Measurements from ENCODE around the gene SMIM22.

The SMIM22 gene

GRCh38 chr16:4790261-4790660 lies 4.9 kb upstream of the SMIM22 start:
- H3K4me3 ChIP-seq (ENCODE audit: low read length), result no peak overlapping the region

DNA sequence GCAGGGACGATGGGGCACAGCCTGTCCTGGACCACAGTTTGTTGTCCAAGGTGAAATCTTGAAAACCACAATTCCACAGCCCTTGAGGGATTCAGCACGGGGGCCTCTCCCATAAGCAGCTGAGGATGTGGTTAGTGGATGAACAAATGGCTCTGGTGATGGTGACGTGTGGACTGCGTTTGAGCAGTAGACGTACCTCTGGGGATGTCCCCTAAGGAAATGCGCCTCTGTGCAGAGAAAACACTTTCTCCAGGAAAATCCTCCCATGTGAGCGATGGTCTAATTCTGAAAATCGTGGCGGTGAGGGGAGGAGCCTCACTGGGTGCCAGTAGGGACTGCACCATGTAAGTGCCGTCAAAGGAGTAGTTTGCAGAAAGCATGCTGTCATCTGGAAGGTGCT lies 4.3 kb upstream of the SMIM22 start:
- DNase-seq (ENCODE audit: low read depth, low spot score), result no peak
- no peak overlapping the region for H3K4me3 ChIP-seq (ENCODE audit: low read length)

More at GRCh38 chr16:4790261-4790660, 4.9 kb upstream of the SMIM22 start:
- no peak for DNase-seq (ENCODE audit: low read depth, low spot score)

- DNase-seq (ENCODE audit: low read depth, low spot score), result no peak
- no peak overlapping the region for H3K4me3 ChIP-seq (ENCODE audit: low read length)
Measured at GRCh38 chr16:4792951-4793513, 2.1 kb upstream of the SMIM22 start.

- H3K4me3 ChIP-seq (ENCODE audit: low read length), result no peak overlapping the region
- DNase-seq (ENCODE audit: low read depth, low spot score), result no peak
Measured at GRCh38 chr16:4795828-4796572, 831 bp downstream of the SMIM22 start.

- H3K4me3 ChIP-seq (ENCODE audit: low read length), result no peak overlapping the region
Measured at GRCh38 chr16:4796982-4797804, 2.0 kb downstream of the SMIM22 start.

DNA sequence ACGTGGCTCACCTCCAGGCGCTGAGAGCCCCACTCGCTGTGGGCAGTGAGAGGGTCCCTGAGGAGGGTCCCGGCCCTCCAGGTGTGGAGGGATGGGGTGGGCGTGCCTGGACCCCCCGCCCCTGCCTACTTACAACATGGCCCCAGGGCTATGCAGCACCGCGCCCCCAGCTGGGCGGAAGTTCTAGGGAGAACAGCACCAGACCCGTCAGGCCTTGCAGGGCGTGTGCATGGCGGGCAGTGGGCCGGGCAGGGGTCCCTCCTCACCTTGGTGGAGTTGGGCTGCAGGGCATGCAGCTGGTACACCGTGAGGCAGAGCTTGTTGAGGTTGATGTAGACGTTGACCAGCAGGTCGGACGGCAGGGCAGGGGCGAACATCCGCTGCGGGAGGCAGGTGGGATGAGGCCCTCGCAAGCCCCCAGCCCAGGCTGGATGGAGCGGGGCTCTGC lies 2.7 kb downstream of the SMIM22 start:
- DNase-seq (ENCODE audit: low read depth, low spot score), result no peak
- H3K4me3 ChIP-seq (ENCODE audit: low read length), result no peak overlapping the region

More at GRCh38 chr16:4796982-4797804, 2.0 kb downstream of the SMIM22 start:
- no peak for DNase-seq (ENCODE audit: low read depth, low spot score)

DNA sequence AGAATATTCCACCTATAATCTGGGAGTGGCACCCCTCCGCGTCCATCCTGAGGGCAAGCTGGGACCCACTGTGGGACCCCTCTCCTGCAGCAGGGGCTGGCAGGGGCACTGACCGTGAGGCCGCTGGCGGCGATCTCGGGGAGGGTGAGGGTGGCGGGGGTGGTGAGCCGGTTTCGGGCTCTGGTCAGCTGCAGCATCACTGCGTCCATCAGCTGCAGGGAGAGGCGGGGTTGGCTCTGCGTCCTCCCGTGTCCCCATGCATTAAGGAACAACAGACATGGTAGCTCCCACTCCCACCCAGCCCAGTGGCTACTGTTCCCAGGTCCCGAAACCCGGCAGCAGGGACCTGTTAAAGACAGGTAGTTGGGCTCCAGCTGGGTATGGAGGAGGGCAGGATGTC lies 3.3 kb downstream of the SMIM22 start:
- no peak for DNase-seq (ENCODE audit: low read depth, low spot score)
- no peak overlapping the region for H3K4me3 ChIP-seq (ENCODE audit: low read length)

DNA sequence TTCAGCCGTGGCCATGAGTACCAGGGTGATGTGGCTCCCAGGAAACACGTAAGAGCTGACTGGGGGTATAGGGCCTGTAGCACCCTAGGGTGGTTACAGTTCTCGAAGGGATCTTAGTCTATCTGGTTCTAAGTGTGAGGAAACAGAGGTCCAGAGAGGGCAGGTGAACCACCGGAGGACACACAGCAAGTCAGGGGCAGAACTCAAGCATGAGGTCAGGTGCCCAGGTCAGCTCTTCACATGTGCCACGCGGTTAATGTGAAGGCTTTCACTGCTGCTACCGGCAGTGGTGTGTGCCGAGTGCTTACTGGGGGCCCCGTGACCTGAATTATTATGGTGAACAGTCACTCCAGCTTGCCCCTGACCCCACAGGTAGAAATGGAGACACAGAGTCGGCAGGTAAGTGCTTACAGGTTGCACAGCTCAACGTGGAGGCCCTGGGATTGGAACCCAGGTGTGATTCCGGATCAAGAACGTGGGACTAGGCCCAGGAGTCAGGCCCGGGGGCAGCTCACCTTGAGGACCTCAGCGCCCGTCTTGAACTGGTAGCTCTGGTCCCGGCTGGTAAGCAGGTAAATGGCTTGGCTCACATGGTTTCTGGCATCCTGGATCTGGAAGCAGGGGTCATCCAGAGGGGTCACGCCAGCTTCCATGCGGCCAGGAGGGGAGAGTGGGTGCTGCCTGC lies 4.1 kb downstream of the SMIM22 start:
- H3K4me3 ChIP-seq (ENCODE audit: low read length), result no peak overlapping the region
- no peak for DNase-seq (ENCODE audit: low read depth, low spot score)

GRCh38 chr16:4800290-4801041 lies 5.3 kb downstream of the SMIM22 start:
- DNase-seq (ENCODE audit: low read depth, low spot score), result no peak
- no peak overlapping the region for H3K4me3 ChIP-seq (ENCODE audit: low read length)

DNA sequence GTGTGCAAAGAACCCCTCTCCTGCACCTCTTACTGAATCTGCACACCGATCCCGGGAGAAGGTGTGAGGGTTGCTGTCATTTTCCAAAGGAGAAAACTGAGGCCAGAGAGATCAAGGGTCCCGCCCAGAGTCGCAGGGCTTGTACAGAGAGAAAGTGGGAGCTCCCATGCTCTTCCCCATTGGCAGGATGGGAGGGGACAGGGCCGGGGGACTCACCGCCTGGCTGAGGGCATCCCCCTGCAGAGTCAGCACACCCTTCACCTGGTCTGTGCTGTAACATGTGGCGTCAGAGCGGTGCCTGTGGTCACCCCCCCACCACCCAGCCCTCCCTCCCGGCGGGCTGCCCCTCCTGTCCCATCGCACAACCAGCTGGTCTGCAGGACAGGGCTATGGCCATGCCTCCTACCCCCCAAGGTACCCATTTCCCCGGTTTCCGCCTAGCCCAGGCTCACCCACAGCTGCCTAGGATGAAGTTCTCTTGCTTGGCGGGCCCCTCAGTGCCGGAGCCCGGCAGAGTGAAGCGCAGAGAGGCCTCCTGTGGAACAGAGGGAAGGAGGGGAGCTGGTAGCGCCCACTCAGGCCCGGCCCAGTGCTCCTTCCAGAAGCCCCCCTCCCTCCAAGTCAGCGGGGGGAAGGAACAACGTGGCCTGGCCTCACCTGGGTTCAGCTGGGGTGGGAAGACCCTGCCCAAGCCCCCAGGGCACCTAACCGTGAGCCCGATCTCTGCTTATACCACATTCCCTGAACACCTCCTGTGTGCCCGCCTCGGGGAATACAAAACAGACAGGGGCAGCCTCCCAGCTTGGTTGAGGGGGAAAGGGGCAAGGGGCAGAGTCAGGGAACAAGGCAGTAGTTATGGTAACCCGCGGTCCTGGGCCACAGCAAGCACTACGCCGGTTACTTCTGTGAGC lies 6.1 kb downstream of the SMIM22 start:
- DNase-seq (ENCODE audit: low read depth, low spot score), result no peak
- peak overlapping the region; percentile 60 for H3K4me3 ChIP-seq (ENCODE audit: low read length)

- peak; percentile 39 for DNase-seq (ENCODE audit: low read depth, low spot score)
- H3K4me3 ChIP-seq (ENCODE audit: low read length), result peak within 1 kb of the TSS; percentile 60
Measured at GRCh38 chr16:4801962-4802658, 6.9 kb downstream of the SMIM22 start, which contains the start of gene ROGDI. Gene ROGDI (minus strand): TSS chr16:4802633. CDS start chr16:4802571, 62 bp downstream.

- H3K4me3 ChIP-seq (ENCODE audit: low read length), result peak overlapping the region; percentile 60
- peak; percentile 77 for DNase-seq (ENCODE audit: low read depth, low spot score)
Measured at GRCh38 chr16:4802659-4803287, 7.6 kb downstream of the SMIM22 start.

GRCh38 chr16:4803401-4803844 lies 8.3 kb downstream of the SMIM22 start:
- DNase-seq (ENCODE audit: low read depth, low spot score), result no peak
- peak overlapping the region; percentile 60; the same call in 1 of the 2 replicates for H3K4me3 ChIP-seq (ENCODE audit: low read length)

DNA sequence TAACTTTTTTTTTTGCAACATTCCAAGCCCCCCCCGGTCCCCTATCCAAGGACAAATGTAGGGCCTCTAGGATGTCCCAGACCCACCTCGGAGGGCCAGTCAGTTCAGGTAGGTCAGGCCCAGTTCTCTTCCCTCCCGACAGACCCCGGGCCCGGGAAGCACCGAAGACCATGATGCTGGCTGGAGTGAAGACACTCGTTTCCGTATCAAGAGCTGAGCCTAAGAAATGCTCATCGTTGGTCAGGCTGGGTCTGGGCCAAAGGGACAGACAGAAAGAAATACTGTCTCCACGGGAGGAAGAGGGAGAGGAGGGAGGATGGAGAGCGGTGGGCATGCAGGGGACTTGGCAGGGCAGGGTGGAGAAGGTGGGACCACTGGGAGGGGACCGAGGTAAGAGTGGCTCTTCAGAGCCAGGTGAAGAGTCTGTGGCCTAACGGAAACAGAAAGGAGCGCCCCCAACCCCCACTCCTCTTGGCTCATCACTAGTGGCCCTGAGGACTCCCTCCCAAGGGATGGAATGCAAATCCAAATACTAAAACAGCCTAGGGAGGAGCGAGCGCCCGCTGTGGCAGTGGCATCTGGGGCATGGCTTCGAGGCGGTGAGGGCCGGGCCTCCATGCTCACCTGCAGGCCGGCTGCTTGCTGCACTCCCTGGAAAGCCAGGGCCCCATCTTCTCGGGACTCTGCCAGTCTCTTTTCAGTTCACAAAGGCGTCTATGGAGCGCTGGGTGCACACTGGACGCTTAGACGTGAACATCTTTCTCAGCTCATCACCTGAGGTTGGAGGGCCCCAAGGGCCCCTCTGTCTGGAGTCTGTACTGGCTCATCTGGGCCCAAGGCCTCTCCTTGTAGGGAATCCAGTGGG lies 9.0 kb downstream of the SMIM22 start:
- DNase-seq (ENCODE audit: low read depth, low spot score), result no peak
- no peak overlapping the region for H3K4me3 ChIP-seq (ENCODE audit: low read length)

DNA sequence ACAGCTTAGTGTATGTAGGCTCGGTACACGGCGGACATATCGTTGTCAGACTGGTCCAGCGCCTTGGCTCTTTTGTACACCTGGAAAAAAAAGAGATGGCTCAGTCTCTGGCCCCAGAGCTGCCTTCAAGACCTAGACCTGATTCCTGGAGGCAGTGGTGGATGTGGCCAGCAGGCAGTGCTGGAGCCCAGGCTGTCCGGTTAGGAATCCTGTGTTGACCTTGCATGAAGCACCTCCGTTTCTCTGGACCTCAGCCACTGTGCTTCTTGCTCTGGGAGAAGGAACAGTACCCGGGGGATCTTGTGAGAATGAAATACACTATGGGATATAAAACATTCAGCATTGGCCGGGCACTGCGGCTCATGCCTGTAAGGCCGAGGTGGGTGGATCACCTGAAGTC lies 10.1 kb downstream of the SMIM22 start:
- DNase-seq (ENCODE audit: low read depth, low spot score), result no peak
- no peak overlapping the region for H3K4me3 ChIP-seq (ENCODE audit: low read length)

DNA sequence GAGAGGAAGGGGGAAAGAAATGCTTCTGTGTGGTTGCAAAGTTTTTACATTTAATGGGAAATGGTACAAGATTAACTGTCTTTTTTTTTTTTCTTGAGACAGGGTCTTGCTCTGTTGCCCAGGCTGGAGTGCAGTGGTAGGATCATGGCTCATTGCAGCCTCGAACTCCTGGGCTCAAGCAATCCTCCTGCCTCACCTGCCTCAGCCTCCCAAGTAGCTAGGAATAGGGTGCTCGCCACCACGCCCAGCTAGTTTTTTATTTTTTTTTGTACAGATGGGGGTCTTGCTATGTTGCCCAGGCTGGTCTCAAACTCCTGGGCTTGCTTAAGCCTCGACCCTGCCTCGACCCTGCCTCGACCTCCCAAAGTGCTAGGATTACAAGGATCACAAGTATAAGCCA lies 11.1 kb downstream of the SMIM22 start:
- H3K4me3 ChIP-seq (ENCODE audit: low read length), result no peak overlapping the region
- DNase-seq (ENCODE audit: low read depth, low spot score), result no peak
